Astrocyte (in vitro differentiated cells and primary cell): ENCODE data around the gene CRAT. TPM values are rescaled to one million over a fixed set of nuclear protein-coding genes. Genes with fewer than 3 reads are reported as not detected.
A peak's percentile ranks its signal among the peaks of the same experiment; 100 is the strongest.

Experiments
- DNase-seq: peaks from one replicate; pipeline ENCODE4 v3.0.0-alpha.2; 2010; ENCODE audit warnings: low read depth
- FAIRE-seq: peaks from 2 replicates; lab custom pipeline; 2011; peaks lifted over from hg19 to GRCh38; lab: Jason Lieb, UNC
- H2AFZ ChIP-seq: 2 replicates; pipeline ENCODE4 v1.6.0; 2012; ENCODE audit warnings: low read depth, low read length, inconsistent platforms
- H3K27ac ChIP-seq: 2 replicates; pipeline ENCODE4 v1.5.1; 2011; ENCODE audit warnings: low read depth, low read length, inconsistent platforms
- H3K27me3 ChIP-seq: 2 replicates; pipeline ENCODE4 v1.6.0; 2011; ENCODE audit warnings: low read length, inconsistent platforms; ENCODE audit not compliant: insufficient read depth
- H3K36me3 ChIP-seq: 2 replicates; pipeline ENCODE4 v1.5.1; 2011; ENCODE audit warnings: low read length, inconsistent platforms; ENCODE audit not compliant: insufficient read depth
- H3K4me1 ChIP-seq: 2 replicates; pipeline ENCODE4 v1.5.1; 2011; ENCODE audit warnings: low read length, inconsistent platforms; ENCODE audit not compliant: insufficient read depth
- H3K4me2 ChIP-seq: 2 replicates; pipeline ENCODE4 v1.6.0; 2012; ENCODE audit warnings: low read length, inconsistent platforms
- H3K4me3 ChIP-seq: 2 replicates; pipeline ENCODE4 v1.5.1; 2011; ENCODE audit warnings: low read depth, mild to moderate bottlenecking, low read length, inconsistent platforms; ENCODE audit not compliant: insufficient read depth
- H3K79me2 ChIP-seq: 2 replicates; pipeline ENCODE4 v1.6.0; 2012; ENCODE audit warnings: mild to moderate bottlenecking, low read length, inconsistent platforms; ENCODE audit not compliant: insufficient read depth
- H3K9ac ChIP-seq: 2 replicates; pipeline ENCODE4 v1.6.0; 2012; ENCODE audit warnings: mild to moderate bottlenecking, low read length, inconsistent platforms
- H3K9me3 ChIP-seq: 2 replicates; pipeline ENCODE4 v1.5.1; 2012; ENCODE audit warnings: low read depth, mild to moderate bottlenecking, low read length, inconsistent platforms; ENCODE audit not compliant: insufficient read depth
- H4K20me1 ChIP-seq: 2 replicates; pipeline ENCODE4 v1.6.0; 2012; ENCODE audit warnings: low read length, inconsistent platforms; ENCODE audit not compliant: insufficient read depth
- H3K27ac Mint-ChIP-seq: one replicate; pipeline ENCODE4 v1.8.0; 2021; ENCODE audit warnings: mild to moderate bottlenecking, mixed read lengths; ENCODE audit not compliant: unreplicated experiment
- H3K27me3 Mint-ChIP-seq: one replicate; pipeline ENCODE4 v1.8.0; 2021; ENCODE audit warnings: low read depth, mixed read lengths; ENCODE audit not compliant: unreplicated experiment
- H3K36me3 Mint-ChIP-seq: one replicate; pipeline ENCODE4 v1.8.0; 2021; ENCODE audit warnings: low read depth, mixed read lengths; ENCODE audit not compliant: unreplicated experiment
- H3K4me1 Mint-ChIP-seq: one replicate; pipeline ENCODE4 v1.8.0; 2021; ENCODE audit warnings: low read depth, mixed read lengths; ENCODE audit not compliant: unreplicated experiment
- H3K4me3 Mint-ChIP-seq: one replicate; pipeline ENCODE4 v1.8.0; 2021; ENCODE audit warnings: mild to moderate bottlenecking, moderate library complexity, mixed read lengths; ENCODE audit not compliant: unreplicated experiment
- H3K9me3 Mint-ChIP-seq: one replicate; pipeline ENCODE4 v1.8.0; 2021; ENCODE audit warnings: mild to moderate bottlenecking, mixed read lengths; ENCODE audit not compliant: unreplicated experiment
- EZH2 ChIP-seq: IDR thresholded peaks from 2 replicates; pipeline ENCODE4 v1.6.1; 2012; ENCODE audit warnings: mild to moderate bottlenecking, low read length, inconsistent platforms; ENCODE audit not compliant: insufficient read depth
- total RNA-seq: library from RNA; stranded (reverse); gene quantifications from 2 replicates; pipeline ENCODE4 v1.2.1, GENCODE V29; 2021
- TF ChIP-seq, protein P1 (sequence below): IDR thresholded peaks from 2 replicates; pipeline ENCODE4 v1.5.1; 2011; ENCODE audit warnings: low read depth, mild to moderate bottlenecking, inconsistent platforms, low read length, moderate library complexity; ENCODE audit not compliant: insufficient read depth

CRAT gene
- total RNA-seq, 1 donor from 2014 or later = 21.2 TPM

GRCh38 chr9:129103595-129103965, 7.0 kb downstream of the CRAT start:
- no peak overlapping the region for H3K27ac Mint-ChIP-seq
- Histone ChIP-seq H3K27me3 (no peaks in the 10 kb centered on the region), H3K9me3 (no peaks in the 10 kb centered on the region), H3K9ac (no peak overlapping the region), H4K20me1 (peaks cover 7% of the 10 kb centered on the region), H2AFZ (no peak overlapping the region), H3K27ac (no peak overlapping the region), H3K79me2 (no peaks in the 10 kb centered on the region), H3K4me1 (no peaks in the 10 kb centered on the region), H3K36me3 (peaks cover 3% of the 10 kb centered on the region), H3K4me2 (no peak overlapping the region), H3K4me3 (no peak overlapping the region)
- FAIRE-seq (no peak), DNase-seq (no peak)
- TF ChIP-seq EZH2 = no peak
- TF ChIP-seq, protein P1, sequence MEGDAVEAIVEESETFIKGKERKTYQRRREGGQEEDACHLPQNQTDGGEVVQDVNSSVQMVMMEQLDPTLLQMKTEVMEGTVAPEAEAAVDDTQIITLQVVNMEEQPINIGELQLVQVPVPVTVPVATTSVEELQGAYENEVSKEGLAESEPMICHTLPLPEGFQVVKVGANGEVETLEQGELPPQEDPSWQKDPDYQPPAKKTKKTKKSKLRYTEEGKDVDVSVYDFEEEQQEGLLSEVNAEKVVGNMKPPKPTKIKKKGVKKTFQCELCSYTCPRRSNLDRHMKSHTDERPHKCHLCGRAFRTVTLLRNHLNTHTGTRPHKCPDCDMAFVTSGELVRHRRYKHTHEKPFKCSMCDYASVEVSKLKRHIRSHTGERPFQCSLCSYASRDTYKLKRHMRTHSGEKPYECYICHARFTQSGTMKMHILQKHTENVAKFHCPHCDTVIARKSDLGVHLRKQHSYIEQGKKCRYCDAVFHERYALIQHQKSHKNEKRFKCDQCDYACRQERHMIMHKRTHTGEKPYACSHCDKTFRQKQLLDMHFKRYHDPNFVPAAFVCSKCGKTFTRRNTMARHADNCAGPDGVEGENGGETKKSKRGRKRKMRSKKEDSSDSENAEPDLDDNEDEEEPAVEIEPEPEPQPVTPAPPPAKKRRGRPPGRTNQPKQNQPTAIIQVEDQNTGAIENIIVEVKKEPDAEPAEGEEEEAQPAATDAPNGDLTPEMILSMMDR = no peak
- peaks cover 5% of the 10 kb centered on the region for H3K27me3 Mint-ChIP-seq
- no peaks in the 10 kb centered on the region for H3K4me1 Mint-ChIP-seq
- H3K9me3 Mint-ChIP-seq = no peaks in the 10 kb centered on the region
- peaks cover 17% of the 10 kb centered on the region for H3K36me3 Mint-ChIP-seq
- H3K4me3 Mint-ChIP-seq = no peak overlapping the region

GRCh38 chr9:129102791-129103594, 7.6 kb downstream of the CRAT start:
- Histone ChIP-seq H4K20me1 (peaks cover 7% of the 10 kb centered on the region), H3K36me3 (peaks cover 3% of the 10 kb centered on the region), H3K27me3 (no peaks in the 10 kb centered on the region), H3K4me3 (no peak overlapping the region), H2AFZ (no peak overlapping the region), H3K79me2 (no peaks in the 10 kb centered on the region), H3K9ac (no peak overlapping the region), H3K9me3 (no peaks in the 10 kb centered on the region), H3K27ac (no peak overlapping the region), H3K4me1 (no peaks in the 10 kb centered on the region), H3K4me2 (no peak overlapping the region)
- FAIRE-seq (no peak), DNase-seq (no peak)
- Mint-ChIP-seq H3K27me3 (peaks cover 5% of the 10 kb centered on the region), H3K36me3 (peaks cover 17% of the 10 kb centered on the region), H3K4me1 (no peaks in the 10 kb centered on the region), H3K27ac (no peak overlapping the region), H3K4me3 (no peak overlapping the region), H3K9me3 (no peaks in the 10 kb centered on the region)
- TF ChIP-seq, protein P1 = peak; percentile 41
- no peak for TF ChIP-seq EZH2

DNA sequence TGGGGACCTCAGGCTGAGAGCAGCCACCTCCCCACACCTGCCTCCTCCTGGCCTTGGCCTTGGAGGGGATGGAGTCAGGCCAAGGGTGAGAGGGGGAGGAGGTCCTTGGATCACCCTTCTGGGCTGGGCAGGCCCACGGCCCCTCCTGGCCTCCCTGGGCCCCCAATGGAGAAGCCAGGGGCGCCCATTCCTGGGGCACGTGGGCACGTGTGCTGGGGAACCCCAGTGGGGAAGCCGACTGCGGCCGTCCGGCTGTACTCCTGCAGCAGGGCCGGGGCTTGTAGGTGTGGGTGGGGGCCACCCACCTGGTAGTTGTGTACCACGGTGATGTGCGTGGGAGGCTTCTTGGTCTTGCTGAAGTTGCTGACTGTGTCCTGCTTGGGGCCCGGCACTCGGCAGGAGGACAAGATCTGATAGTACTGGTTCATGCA, 8.5 kb downstream of the CRAT start:
- no peak for TF ChIP-seq EZH2
- TF ChIP-seq, protein P1 = no peak
- H3K9me3 Mint-ChIP-seq = no peaks in the 10 kb centered on the region

More for the DNA sequence above, 8.5 kb downstream of the CRAT start:
- H3K4me1 Mint-ChIP-seq = no peaks in the 10 kb centered on the region
- Histone ChIP-seq H3K9me3 (no peaks in the 10 kb centered on the region), H3K79me2 (no peaks in the 10 kb centered on the region), H3K36me3 (no peaks in the 10 kb centered on the region), H3K4me1 (no peaks in the 10 kb centered on the region), H3K4me3 (no peak overlapping the region), H3K27ac (no peak overlapping the region), H4K20me1 (no peaks in the 10 kb centered on the region), H3K4me2 (no peak overlapping the region), H3K9ac (no peak overlapping the region), H3K27me3 (no peaks in the 10 kb centered on the region), H2AFZ (no peak overlapping the region)
- FAIRE-seq (no peak), DNase-seq (no peak)
- H3K4me3 Mint-ChIP-seq = no peak overlapping the region
- H3K27ac Mint-ChIP-seq = no peak overlapping the region
- H3K27me3 Mint-ChIP-seq = peaks cover 5% of the 10 kb centered on the region
- peaks cover 17% of the 10 kb centered on the region for H3K36me3 Mint-ChIP-seq
